HG03571 (cell line): ENCODE measurements around the gene INPP5E.

ENCODE experiments used
- ATAC-seq: cut with Tn5 transposase; IDR thresholded peaks from one replicate; pipeline ENCODE4 v1.9.1; 2021; ENCODE audit not compliant: unreplicated experiment

INPP5E gene

DNA sequence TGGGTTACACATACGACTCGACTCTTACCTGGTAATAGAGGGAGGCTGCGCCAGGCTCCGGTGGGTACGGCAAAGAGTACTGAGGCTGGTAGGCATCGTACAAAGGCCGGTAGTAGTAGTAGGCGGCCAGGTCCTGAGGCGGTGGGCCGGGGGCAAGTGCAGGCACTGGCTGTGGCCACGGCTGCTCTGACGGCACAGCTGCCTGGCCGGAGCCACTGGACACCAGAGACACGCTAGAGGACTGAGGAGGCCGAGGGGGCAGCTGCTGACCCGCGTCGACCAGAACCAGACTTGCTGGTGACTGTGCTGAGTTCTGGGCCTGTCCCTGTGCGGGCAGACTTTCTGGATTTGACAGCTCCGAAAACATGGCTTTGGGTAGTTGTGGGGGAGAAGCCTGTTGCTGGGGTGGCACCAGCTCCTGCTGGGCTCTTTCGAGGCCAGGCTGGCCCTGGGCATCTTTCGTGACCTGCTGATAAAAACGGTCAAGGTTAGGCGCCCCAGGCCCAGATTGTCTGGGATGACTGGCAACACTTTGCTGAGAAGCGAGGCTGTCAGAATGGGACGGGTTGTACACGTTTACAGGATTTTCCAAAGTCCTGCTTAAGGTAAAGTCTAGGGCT, 34.5 kb upstream of the INPP5E start:
- ATAC-seq: no peak

DNA sequence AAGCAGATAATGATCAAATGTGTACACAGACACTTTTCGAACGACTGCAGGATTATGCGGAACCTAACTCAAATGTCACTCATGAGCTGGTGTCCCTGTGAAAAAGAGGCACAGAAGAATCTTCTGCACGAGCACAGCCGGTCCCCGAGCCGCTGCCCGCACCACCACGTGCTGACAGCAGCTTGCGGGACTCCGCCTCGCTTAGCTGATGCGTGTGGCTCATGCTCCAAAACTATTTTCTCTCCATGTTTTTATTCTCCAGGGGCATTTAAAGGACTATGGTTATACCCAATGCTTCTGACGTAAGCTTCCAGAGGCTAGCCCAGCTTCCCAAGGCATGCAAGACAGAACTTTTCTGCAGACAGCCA, 33.7 kb upstream of the INPP5E start:
- no peak for ATAC-seq

DNA sequence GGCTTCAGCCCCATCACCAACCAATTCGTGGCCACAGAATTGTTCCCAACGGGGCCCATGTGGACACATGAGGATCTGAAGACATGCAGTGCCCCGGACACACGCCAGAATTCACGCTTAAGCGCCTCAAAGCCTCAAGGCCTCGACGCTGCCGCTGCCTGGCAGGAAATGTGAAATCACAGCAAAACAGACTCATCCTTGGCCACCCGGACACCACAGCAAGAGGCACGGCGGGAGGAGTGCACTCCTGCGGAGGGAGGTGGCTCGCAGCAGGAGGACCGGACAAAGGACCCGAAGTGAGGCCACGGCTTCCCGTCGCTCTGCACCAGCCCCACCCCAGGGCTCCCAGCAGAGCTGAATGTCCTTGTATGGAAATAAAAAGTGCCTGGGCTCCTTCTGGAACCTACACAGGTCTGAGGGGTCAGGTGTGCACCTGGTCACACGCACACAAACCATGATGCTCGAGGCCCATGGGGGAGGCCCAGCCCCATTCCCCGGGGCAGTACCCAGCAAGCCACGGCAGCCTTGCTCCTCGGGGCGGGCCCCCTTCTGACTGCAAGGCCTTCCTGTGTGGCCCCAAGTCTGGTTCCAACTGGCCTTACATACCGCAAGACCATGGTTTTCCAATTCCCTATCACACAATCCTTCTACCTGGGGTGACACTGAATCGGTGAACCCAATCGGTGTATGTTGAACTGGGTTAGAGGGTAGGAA, 33.2 kb upstream of the INPP5E start:
- ATAC-seq: no peak

DNA sequence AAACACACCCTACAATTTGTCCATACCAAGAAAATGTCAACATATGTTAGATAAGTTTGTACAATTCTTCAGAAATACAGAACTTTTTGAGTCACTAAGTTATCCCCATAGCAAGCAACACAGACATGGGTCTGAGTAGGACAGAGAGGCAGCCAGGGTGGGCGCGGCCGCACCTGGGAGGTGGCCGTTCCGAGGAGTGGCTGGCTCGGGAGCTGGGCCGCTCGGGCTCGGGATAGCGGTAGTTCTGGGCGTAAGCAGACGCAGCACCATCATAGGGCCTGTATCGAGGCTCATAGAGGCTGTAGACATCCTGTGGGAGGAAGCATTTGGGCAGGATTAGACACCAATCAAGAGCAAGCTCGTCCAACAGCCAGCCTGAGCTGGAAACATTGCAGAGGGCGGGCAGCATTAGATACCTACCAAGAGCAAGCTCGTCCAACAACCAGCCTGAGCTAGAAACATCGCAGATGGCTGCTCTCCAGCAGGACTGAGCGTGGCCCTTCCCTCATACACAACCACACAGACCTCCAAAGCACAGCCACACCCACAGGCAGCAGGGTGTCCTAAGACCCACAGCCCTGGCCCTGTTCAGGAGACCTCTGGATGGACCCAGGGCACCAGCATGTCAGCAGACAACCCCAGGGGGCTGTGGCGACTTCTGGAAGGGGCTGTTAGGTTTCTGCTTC, 32.3 kb upstream of the INPP5E start:
- no peak for ATAC-seq

DNA sequence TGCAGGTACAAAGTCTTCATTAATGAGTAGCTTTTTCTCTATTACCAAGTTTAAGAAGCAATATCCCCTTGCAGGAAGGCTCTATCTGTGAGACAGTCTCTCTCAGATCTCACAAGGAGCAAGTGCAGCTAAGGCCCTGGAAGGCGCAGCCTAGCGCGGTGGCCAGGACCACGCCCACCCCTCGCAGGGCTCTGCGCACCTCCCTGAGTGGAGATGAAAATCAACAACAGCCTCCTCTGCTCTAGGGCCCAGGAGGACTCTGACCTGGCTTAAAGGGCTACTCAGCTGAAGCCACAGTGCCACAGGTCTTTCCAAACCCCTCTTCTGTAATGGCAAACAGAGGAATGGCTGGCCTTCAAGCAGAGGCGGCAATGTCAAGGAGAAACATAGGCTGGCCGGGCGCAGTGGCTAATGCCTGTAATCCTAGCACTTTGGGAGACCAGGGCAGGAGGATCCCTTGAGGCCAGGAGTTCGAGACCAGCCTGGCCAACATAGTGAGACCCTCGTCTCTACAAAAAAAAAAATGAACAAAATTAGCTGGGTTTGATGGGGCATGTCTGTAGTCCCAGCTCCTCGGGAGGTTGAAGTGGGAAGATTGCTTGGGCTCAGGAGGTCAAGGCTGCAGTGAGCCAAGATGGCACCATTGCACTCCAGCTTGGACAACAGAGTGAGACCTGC, 31.3 kb upstream of the INPP5E start:
- ATAC-seq: no peak

DNA sequence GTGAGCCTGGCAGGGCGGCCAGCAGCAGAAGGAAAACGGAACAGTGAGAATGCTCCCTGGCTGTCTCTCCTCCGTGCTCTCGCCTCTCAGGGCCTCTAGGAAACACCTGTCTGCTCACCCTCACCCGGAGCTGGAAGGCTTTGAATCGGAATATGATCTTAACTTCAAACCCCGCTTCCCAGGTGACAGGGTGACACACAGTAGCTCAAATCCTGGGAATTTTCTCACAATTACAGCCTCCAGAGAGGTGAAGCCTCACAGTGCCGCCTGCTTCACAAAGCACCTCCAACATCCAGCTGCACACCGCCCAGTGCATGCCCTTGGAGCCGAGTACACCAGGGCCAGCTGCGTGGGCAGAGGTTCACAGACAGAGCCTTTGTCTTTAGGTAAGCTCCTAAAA, 30.7 kb upstream of the INPP5E start:
- no peak for ATAC-seq

DNA sequence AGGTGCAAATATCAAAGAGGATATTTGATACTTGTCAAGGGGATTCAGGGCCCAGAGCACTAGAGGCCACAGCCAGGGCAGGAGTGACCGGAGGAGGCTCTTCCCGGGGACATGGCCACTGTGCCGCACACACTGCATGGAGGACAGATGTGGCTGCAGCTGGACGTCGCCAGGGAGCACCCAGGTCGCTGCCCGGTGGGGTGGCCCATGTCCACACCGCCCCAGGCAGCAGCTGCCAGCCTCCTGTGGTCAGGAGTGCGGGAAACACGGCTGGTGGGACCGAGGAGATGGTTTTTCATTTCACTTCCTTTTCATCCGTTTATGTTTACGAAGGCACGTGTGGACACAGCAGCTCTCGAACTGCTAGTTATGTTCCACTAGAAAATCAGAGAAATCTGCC, 28.1 kb upstream of the INPP5E start:
- no peak for ATAC-seq

DNA sequence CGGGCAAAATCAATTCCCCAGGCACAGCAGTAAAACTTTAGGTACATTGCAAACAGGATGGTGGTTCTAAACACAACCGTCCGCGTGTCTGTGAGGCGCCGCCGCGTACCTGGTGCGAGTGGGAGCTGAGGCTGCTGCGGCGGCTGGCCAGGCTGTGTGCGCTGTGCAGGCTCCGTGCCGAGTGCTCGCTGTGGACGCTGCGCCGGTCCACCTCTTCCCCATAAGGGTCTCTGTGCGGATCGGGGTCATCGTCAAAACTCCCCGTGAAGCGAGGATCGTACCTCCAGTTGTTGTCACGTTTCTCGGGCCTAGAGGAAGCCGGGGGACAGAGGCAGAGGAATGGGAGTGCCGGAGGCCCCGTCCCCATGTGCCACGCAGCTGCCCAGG, 26.5 kb upstream of the INPP5E start:
- ATAC-seq: no peak

DNA sequence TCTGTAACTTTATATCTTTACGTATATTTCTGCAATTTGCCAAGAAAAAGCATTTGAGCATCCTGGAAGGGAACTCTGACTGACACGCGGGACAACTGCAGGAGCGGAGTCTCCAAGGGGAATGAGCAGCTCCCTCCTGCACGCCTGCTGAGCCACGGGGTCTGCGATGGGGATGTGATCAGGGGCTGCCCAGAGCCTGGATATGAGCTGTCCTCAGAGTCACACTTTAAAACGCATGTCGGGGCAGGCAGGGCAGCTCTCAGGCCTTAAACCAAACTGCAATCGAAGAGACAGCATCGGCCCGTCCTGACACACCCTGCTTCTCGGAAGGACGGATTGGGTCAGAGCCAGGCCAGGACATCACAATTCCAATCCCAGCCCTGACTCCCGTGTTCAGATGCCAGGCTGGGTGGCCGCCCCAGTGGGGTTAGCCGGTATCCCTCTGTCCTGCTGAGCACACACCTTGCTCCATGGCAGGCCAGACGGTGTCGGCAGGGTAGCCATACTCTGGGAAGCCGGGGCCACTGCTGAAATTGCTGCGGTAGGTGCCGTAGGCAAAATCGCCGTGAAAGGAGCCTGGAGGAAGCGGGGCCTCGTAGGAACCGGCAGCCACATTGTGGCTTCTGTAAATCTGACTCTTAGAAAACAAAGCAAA, 26.0 kb upstream of the INPP5E start:
- no peak for ATAC-seq

DNA sequence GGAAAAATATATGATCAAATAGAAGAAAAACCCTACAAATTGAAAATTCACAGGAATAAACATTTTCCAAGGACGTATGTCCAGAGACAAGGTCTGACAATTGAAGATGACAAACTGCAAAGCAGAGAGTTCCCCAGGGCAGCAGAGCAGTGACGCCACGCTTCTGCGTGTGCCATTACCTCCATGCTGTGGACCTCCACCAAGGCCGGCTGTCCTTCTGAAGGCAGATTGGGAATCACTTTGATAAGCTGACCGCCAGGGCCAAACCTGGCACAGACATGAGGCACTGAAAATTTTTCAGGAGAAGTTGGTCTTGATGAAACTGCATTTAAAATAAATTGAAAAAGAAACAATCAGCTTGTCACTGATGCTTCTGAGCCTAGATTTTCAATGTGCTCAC, 24.6 kb upstream of the INPP5E start:
- ATAC-seq: no peak

DNA sequence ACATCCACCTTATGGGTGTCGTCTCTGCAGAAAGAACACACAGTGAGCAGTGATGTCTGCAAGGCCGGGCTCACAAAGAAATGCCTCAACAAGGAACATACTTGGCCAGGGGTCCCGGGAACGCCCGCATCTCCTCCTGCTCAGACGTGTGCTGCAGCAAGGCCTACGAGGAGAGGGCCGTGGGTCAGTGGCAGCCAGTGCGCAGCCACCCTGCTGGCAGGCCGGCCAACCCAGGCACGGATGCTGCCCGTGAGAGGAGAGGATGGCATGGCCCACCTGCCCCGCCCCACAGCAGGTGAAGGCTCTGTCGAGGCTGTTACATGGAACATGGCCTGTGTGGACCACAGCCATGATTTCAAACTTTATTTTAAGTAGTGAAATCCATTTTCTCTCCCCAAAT, 23.9 kb upstream of the INPP5E start:
- no peak for ATAC-seq

DNA sequence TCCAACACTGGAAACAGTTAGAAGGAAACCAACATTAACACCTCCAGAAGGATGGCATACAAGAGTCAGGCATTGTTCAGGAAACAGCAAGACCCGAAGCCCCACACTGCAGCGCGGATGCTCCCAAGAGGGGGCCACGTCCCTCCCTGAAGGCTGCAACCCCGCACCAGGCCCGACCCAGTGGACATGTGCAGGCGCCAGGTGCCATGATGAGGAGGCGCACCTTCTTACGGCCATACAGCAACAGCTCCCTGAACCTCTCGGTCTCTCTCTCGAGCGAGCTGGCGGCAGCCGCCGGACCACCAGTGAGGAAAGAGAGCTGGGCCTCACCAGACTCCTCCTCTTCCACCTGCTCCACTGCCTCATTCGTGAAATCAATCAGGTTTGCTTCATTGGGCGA, 23.0 kb upstream of the INPP5E start:
- no peak for ATAC-seq

DNA sequence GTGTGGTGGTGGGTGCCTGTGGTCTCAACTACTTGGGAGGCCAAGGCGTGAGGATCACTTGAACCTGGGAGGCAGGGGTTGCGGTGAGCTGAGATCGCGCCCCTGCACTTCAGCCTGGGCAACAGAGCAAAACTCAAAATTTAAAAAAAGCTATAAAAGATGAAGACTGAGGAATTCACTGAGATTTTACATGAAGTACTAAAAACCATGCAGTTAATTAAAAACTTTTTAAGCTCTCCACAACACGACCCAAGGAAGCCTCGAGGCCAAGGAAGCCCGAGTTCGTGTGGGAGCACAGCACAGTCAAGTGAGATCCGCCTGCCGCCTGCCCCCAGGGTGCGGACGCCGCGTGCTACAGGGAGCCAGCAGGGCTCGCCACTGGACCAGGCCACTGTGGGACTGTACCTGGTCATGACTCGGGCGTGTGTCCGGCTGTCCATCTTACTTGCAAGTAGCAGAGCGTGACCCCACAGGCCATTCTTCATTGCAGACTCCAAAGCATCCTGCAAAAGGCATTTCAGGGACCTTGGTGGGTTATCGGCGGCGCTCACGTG, 21.2 kb upstream of the INPP5E start:
- ATAC-seq: no peak

DNA sequence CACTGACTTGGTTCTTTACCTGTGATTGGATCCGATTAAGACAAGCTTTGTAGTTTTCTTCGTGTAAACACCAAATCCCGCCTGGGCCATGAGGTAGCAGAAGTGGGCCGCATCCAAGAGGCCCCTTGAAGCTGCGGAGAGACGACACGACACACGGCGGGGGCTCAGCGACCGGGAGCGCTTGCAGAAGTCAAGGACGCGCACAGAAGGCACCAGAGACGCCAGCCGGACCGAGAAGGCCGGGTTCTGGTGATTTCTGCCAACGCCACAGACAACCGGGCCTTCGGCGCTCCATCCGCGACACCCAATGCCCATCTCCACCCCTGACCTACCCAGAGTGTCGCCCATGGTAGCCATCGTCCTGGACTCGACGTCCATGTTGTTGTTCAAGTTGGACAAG, 19.8 kb upstream of the INPP5E start:
- ATAC-seq: no peak

DNA sequence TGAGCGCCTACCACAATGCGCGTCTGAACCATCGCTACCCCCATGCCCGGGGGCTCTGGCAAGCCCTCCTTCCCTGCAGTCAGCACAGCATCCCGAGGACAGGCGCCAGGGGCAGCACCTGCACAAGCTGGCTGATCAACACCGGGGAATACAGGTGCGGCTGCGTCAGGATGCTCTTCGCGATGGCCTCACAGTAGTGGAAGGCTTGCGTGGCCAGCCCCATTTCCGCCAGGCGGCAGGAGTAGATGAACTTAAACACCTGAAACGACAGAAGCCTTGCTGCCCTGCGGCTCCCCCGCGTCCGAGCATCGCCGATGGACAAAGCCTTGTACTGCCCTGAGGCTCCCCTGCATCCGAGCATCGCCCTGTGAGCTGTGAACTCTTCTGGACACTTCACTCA, 17.7 kb upstream of the INPP5E start:
- ATAC-seq: no peak

DNA sequence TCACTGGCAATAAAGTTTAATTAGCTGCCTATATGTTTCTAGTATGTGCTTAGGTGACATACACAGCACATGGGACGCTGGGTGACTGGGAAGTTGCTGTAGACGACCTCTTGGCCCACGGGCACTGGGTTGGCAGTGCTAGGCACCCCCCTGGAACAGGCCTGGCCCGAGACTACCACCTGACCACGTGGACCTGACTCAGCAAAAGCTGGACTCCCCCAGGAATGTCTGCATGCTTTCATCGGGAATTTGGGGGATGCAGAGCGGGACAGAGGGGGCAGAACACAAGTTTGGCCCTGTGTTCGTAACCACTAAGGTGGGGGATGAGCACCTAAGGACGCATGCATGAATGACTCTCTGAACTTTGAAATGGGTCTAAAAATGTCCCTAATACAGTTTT, 16.6 kb upstream of the INPP5E start:
- ATAC-seq: no peak

DNA sequence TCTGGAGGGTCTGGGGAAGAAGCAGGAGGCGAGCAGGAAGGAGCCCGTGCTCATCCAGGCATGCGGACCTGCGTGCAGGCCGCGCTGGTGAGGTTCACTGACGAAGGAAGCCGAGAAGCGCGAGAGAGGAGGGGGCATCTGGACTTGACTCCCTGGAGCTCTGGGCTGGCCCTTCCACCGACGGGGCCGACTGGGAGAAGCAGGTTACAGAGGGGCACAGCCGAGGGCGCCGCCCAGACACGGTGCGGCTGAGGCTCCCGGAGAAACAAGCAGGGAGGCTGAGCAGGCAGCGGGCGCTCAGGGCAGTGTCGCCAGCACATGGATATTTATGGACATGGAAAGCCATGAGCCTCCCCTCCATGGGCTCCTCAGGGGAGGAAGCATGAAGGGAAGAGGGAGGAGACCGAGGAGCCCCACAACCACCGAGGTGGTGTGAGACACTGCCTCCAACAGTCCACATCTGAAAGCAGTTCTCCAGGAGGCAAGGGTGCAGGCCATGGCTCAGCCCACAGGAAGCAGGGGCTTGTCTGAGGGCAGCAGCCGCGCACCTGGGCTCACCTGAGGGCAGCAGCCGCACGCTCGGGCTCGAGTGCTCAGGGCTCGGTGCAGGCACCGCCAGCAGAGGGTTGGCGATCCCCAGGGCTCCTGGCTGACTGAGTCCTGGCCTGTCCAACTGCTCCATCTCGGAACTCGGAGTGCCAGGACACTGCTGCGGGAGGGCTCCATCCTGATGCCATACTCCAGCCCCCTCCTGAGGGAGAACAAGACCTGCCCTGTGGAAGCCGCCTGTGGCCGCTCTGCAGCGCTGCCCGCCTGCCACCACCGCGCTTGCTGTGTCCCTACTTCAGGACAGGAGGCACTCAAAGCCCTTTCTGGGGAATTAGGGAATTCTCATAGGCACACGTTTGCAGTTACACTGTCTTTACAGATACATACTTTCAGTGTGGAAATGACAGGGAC, 15.7 kb upstream of the INPP5E start:
- no peak for ATAC-seq

DNA sequence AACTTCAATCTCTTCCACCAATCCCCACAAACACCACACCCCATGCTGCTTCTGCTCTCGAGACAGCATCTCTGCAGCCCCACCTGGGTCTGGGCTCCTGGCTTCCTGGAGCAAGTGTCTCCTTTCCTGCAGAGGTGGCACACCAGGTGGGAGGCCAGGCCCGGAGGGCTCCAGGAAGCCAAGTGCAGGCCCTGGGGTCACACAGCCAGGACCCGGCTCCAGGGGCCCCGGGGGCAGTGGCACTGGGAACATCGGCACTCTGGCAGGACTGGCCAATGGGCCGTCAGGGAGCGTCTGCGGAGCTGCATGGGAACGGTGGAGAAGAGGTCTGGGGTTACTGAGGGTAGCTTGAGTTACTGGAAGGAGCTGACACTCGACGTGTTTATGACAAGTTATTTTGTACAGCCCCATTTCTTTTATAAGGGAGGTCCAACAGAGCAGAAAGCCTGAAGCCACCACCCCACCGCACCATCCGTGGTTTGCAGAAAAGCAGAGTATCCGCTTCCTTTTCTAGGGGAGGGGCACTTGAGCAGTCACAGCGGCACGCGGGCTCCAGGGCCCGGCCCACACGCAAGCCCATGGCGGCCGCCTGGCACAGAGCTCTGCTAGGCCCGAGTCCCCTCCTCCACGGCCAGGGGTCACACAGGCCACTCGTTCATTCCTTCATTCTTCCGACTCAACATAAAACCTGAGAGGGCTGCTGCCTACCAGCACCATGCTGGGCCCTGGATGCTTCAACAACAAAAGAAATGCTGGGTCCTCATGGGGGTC, 14.6 kb upstream of the INPP5E start:
- no peak for ATAC-seq

DNA sequence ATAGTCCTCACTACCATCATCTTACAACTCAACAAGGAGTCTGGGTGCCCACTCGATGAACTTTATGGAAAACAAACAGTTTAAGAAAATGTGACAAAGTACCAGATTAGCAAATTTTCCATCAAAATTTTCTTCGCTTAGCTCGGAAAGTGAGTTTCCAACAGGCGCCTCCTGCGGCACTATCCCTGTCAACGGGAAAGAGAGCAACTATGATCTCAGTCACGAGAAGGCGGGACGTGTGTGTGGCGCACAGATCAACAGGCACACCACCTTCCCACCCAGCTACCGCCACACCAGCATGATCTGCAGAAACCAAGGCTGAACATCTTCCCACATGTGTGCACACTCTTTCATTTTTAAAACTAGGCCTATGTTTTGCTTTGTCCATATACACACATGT, 13.7 kb upstream of the INPP5E start:
- no peak for ATAC-seq
